IMR-90 (cell line): ENCODE data around the gene MS4A12. TPM values are rescaled to one million over a fixed set of nuclear protein-coding genes. Genes with fewer than 3 reads are reported as not detected.
"Not testable (repeated sequence)": the region's sequence is repeated elsewhere in the genome, so short reads cannot be mapped to it uniquely, and the experiment has no call there.

ENCODE experiments used
- ATAC-seq: fragments of 200-7000 bp; cut with Tn5 transposase; 2 replicates; pipeline ENCODE4 v1.9.1; 2020; ENCODE audit warnings: low read depth, mild to moderate bottlenecking, moderate library complexity
- BruUV-seq: library from RNA; stranded (reverse); fragments of 400-500 nt; replicated peaks from 2 replicates; lab custom pipeline; 2021; lab: Mats Ljungman, UMichigan
- CTCF ChIA-PET: fragments of 300-600 bp; formaldehyde crosslinking; extraction: SDS; loops from one replicate; lab custom pipeline; 2021; ENCODE audit warnings: antibody characterized with exemption; lab: Yijun Ruan, JAX
- POLR2A ChIA-PET: fragments of 300-600 bp; sonication (Branson Sonifier 250); formaldehyde crosslinking; loops from one replicate; lab custom pipeline; 2022; ENCODE audit warnings: antibody characterized with exemption; ENCODE audit not compliant: unreplicated experiment; lab: Charles Lee
- DNase-seq: peaks from one replicate; pipeline ENCODE4 v3.0.0; 2013
- H2AFZ ChIP-seq: replicated peaks from 2 replicates; pipeline ENCODE3; 2013; ENCODE audit warnings: low read length, mild to moderate bottlenecking; ENCODE audit not compliant: poor library complexity
- H2AK5ac ChIP-seq: 2 replicates; pipeline ENCODE4 v1.6.1; 2013; ENCODE audit warnings: low read depth, low read length, inconsistent platforms
- H2AK9ac ChIP-seq: replicated peaks from 2 replicates; pipeline ENCODE3; 2013; ENCODE audit warnings: mild to moderate bottlenecking, low read depth, low read length, moderate library complexity; ENCODE audit not compliant: poor library complexity
- H2BK120ac ChIP-seq: 2 replicates; pipeline ENCODE4 v1.6.1; 2013; ENCODE audit warnings: low read depth, low read length, inconsistent platforms
- H2BK15ac ChIP-seq: 3 replicates; pipeline ENCODE4 v1.6.1; 2013; ENCODE audit warnings: low read depth, low read length, inconsistent platforms
- H2BK20ac ChIP-seq: 2 replicates; pipeline ENCODE4 v1.6.1; 2013; ENCODE audit warnings: low read depth, mild to moderate bottlenecking, inconsistent platforms, low read length, moderate library complexity
- H2BK5ac ChIP-seq: 2 replicates; pipeline ENCODE4 v1.6.1; 2013; ENCODE audit warnings: mild to moderate bottlenecking, low read depth, low read length, inconsistent platforms; ENCODE audit not compliant: poor library complexity, severe bottlenecking
- H3K14ac ChIP-seq: replicated peaks from 2 replicates; pipeline ENCODE4 v1.6.1; 2013; ENCODE audit warnings: low read depth, low read length, inconsistent platforms
- H3K18ac ChIP-seq: 2 replicates; pipeline ENCODE4 v1.6.1; 2013; ENCODE audit warnings: low read depth, low read length, control low read depth
- H3K23ac ChIP-seq: 2 replicates; pipeline ENCODE4 v1.6.1; 2013; ENCODE audit warnings: low read depth, low read length, inconsistent platforms
- H3K27ac ChIP-seq: 2 replicates; pipeline ENCODE4 v1.5.1; 2013; ENCODE audit warnings: mild to moderate bottlenecking, control low read depth, low read length; ENCODE audit not compliant: insufficient read depth
- H3K27me3 ChIP-seq: 2 replicates; pipeline ENCODE4 v1.6.1; 2013; ENCODE audit warnings: low read length; ENCODE audit not compliant: control insufficient read depth, insufficient read depth
- H3K36me3 ChIP-seq: 2 replicates; pipeline ENCODE4 v1.6.1; 2013; ENCODE audit warnings: low read length, mixed read lengths; ENCODE audit not compliant: control insufficient read depth, insufficient read depth
- H3K4ac ChIP-seq: 2 replicates; pipeline ENCODE4 v1.6.1; 2013; ENCODE audit warnings: low read depth, low read length, inconsistent platforms
- H3K4me1 ChIP-seq: 2 replicates; pipeline ENCODE4 v1.6.1; 2013; ENCODE audit warnings: low read length, mixed read lengths; ENCODE audit not compliant: control insufficient read depth, insufficient read depth
- H3K4me2 ChIP-seq: 2 replicates; pipeline ENCODE4 v1.6.1; 2013; ENCODE audit warnings: low read depth, mild to moderate bottlenecking, control low read depth, low read length, moderate library complexity
- H3K4me3 ChIP-seq: 2 replicates; pipeline ENCODE4 v1.5.1; 2013; ENCODE audit warnings: low read depth, mild to moderate bottlenecking, control low read depth, low read length, moderate library complexity; ENCODE audit not compliant: insufficient read depth
- H3K56ac ChIP-seq: 2 replicates; pipeline ENCODE4 v1.6.1; 2013; ENCODE audit warnings: low read length, inconsistent platforms; ENCODE audit not compliant: insufficient read depth; ENCODE audit errors: extremely low read depth
- H3K79me1 ChIP-seq, 2 experiments: 2 replicates each; pipeline ENCODE4 v1.6.1; 2013; ENCODE audit warnings: low read length in 2 of 2, inconsistent platforms in 1 of 2, low read depth in 1 of 2
- H3K9ac ChIP-seq: 2 replicates; pipeline ENCODE4 v1.6.1; 2013; ENCODE audit warnings: low read depth, low read length, control low read depth
- H3K9me1 ChIP-seq: 2 replicates; pipeline ENCODE4 v1.6.1; 2013; ENCODE audit warnings: low read length, inconsistent platforms; ENCODE audit not compliant: insufficient read depth
- H3K9me3 ChIP-seq: 2 replicates; pipeline ENCODE4 v1.6.1; 2013; ENCODE audit warnings: low read length; ENCODE audit not compliant: control insufficient read depth, insufficient read depth
- H4K20me1 ChIP-seq: 2 replicates; pipeline ENCODE4 v1.6.1; 2013; ENCODE audit warnings: low read length, inconsistent platforms; ENCODE audit not compliant: insufficient read depth
- H4K5ac ChIP-seq: 2 replicates; pipeline ENCODE4 v1.6.1; 2013; ENCODE audit warnings: mild to moderate bottlenecking, low read depth, low read length, control low read depth
- H4K8ac ChIP-seq, 2 experiments: 2 replicates each; pipeline ENCODE4 v1.6.1; 2013; ENCODE audit warnings: low read depth in 2 of 2, low read length in 2 of 2, control low read depth in 1 of 2, inconsistent platforms in 1 of 2
- H4K91ac ChIP-seq: 2 replicates; pipeline ENCODE4 v1.6.1; 2013; ENCODE audit warnings: low read depth, low read length, inconsistent platforms; ENCODE audit not compliant: insufficient read depth
- MAFK ChIP-seq: IDR thresholded peaks from 2 replicates; pipeline ENCODE4 v1.6.1; 2012; ENCODE audit warnings: low read depth, low read length, improper control_type of control experiment
- WGBS, 2 experiments: methylation state at CpG; one replicate each; pipeline versions ENCODE4 v1.1.5 to v1.1.7; 2013; ENCODE audit warnings: missing lambda C conversion rate in 2 of 2; ENCODE audit not compliant: insufficient read length in 1 of 2; ENCODE audit errors: extremely low coverage in 2 of 2; 5-methylcytosine and 5-hydroxymethylcytosine counted together
- dilution Hi-C: fragments of 300-500 bp; cut with HindIII; formaldehyde crosslinking; loops from one replicate; pipeline ENCODE4 v1.14.3; 2018; ENCODE audit warnings: low sequenced_read_pairs; ENCODE audit not compliant: unreplicated experiment
- in situ Hi-C: fragments of 300-500 bp; cut with MboI; formaldehyde crosslinking; loops from 3 replicates; pipeline ENCODE4 v1.14.3; 2019; ENCODE audit warnings: low sequenced_read_pairs, inconsistent platforms, mixed read lengths
- intact Hi-C: fragments of 100-400 bp; cut with micrococcal nuclease; formaldehyde crosslinking; loops from 2 replicates; pipeline ENCODE4 v1.10.0; 2022
- polyA plus RNA-seq, 3 experiments: library from polyadenylated mRNA; depleted of rRNA; stranded (reverse); fragments of >200 nt; gene quantifications; 2 replicates each; pipeline ENCODE4 v1.2.3, GENCODE V29; 2012; ENCODE audit warnings: low replicate concordance in 1 of 3
- total RNA-seq: library from RNA; depleted of rRNA; stranded (reverse); fragments of >200 nt; gene quantifications from 2 replicates; pipeline ENCODE4 v1.2.3, GENCODE V29; 2012

The MS4A12 gene
- total and polyA plus RNA-seq, 2 of the 4 experiments (the other 2 are of a cell fraction) = not detected

GRCh38 chr11:60504219-60504905 is 11.8 kb downstream of the MS4A12 start:
- H3K4me3 ChIP-seq = no peak overlapping the region
- H2AK9ac ChIP-seq = no peak overlapping the region
- H3K9me3 ChIP-seq = peaks cover 2% of the 10 kb centered on the region
- no CpG with 5 or more reads among the region's 3 CpGs for WGBS, 2 experiments
- no peaks in the 10 kb centered on the region for H3K27me3 ChIP-seq
- no peak overlapping the region for H2BK15ac ChIP-seq
- intact Hi-C loops = no loop called here
- ATAC-seq (no peak), DNase-seq (no peak)
- H3K4ac ChIP-seq = no peak overlapping the region
- no peaks in the 10 kb centered on the region for H3K4me1 ChIP-seq
- no peaks in the 10 kb centered on the region for H3K79me1 ChIP-seq
- H3K18ac ChIP-seq = no peak overlapping the region
- H3K56ac ChIP-seq = no peak overlapping the region
- no peaks in the 10 kb centered on the region for H4K20me1 ChIP-seq
- H3K4me2 ChIP-seq = no peak overlapping the region
- ChIA-PET CTCF (no interaction called here), POLR2A (no interaction called here)
- no peaks in the 10 kb centered on the region for H3K36me3 ChIP-seq
- no TSS peak for BruUV-seq
- H3K9ac ChIP-seq = no peak overlapping the region
- H2BK120ac ChIP-seq = no peak overlapping the region
- TF ChIP-seq MAFK = no peak
- H3K23ac ChIP-seq = no peak overlapping the region
- no peak overlapping the region for H2AK5ac ChIP-seq
- H2BK20ac ChIP-seq = no peak overlapping the region
- no peak overlapping the region for H3K14ac ChIP-seq
- H3K9me1 ChIP-seq = no peaks in the 10 kb centered on the region
- H3K27ac ChIP-seq = no peak overlapping the region
- in situ Hi-C loops = no loop called here
- no peak overlapping the region for H2AFZ ChIP-seq
- H4K8ac ChIP-seq = no peak overlapping the region
- no peak overlapping the region for H4K5ac ChIP-seq
- H4K91ac ChIP-seq = no peak overlapping the region
- dilution Hi-C loops = no loop called here
- H2BK5ac ChIP-seq = no peak overlapping the region

DNA sequence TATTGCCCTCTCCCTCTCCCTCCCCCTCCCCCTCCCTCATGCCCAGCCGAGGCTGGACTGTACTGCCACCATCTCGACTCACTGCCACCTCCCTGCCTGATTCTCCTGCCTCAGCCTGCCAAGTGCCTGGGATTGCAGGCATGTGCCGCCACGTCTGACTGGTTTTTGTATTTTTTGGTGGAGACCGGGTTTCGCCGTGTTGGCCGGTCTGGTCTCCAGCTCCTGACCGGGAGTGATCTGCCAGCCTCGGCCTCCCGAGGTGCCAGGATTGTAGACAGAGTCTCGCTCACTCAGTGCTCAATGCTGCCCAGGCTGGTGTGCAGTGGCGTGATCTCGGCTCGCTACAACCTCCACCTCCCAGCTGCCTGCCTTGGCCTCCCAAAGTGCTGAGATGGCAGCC is 17.0 kb downstream of the MS4A12 start:
- H3K9me3 ChIP-seq, H3K4me3 ChIP-seq, H2AK9ac ChIP-seq, H4K5ac ChIP-seq, dilution Hi-C loops, H4K8ac ChIP-seq, BruUV-seq, H3K56ac ChIP-seq, POLR2A ChIA-PET, H3K4me1 ChIP-seq, H2BK15ac ChIP-seq, H3K23ac ChIP-seq, intact Hi-C loops, H2AK5ac ChIP-seq, H4K20me1 ChIP-seq, H3K9me1 ChIP-seq, H3K9ac ChIP-seq, H3K18ac ChIP-seq, in situ Hi-C loops, H3K4ac ChIP-seq, H2BK120ac ChIP-seq, H3K14ac ChIP-seq, H2BK20ac ChIP-seq, CTCF ChIA-PET, H2AFZ ChIP-seq, ATAC-seq, H2BK5ac ChIP-seq, H3K79me1 ChIP-seq, H4K91ac ChIP-seq, H3K27me3 ChIP-seq, H3K27ac ChIP-seq, H3K4me2 ChIP-seq, DNase-seq, H3K36me3 ChIP-seq: not testable (repeated sequence)
- 72% methylated on average over 9 of the region's 15 CpGs; no CpG with 5 or more reads in 1 of the 2 experiments for WGBS, 2 experiments
